Activated T-helper 17 cell treated with anti-CD3 and anti-CD28 coated beads, Interleukin-2, amount 50 U/mL, for 72 hours (primary cell): ENCODE data around the gene PNPLA6. TPM values are rescaled to one million over a fixed set of nuclear protein-coding genes. Genes with fewer than 3 reads are reported as not detected.

Experiments
- ATAC-seq: fragments of 150-1000 bp; cut with Tn5 transposase; replicated peaks from 2 replicates; pipeline ENCODE4 v1.10.0; 2021; ENCODE audit warnings: mild to moderate bottlenecking, moderate library complexity
- H3K27ac Mint-ChIP-seq: one replicate; pipeline ENCODE4 v1.8.0; 2022; ENCODE audit warnings: mixed read lengths
- H3K27me3 Mint-ChIP-seq: one replicate; pipeline ENCODE4 v1.8.0; 2022; ENCODE audit warnings: mixed read lengths
- H3K36me3 Mint-ChIP-seq: one replicate; pipeline ENCODE4 v1.8.0; 2022; ENCODE audit warnings: low read depth, mild to moderate bottlenecking, mixed read lengths
- H3K4me1 Mint-ChIP-seq: one replicate; pipeline ENCODE4 v1.8.0; 2022; ENCODE audit warnings: mixed read lengths
- H3K4me3 Mint-ChIP-seq: one replicate; pipeline ENCODE4 v1.8.0; 2022; ENCODE audit warnings: mild to moderate bottlenecking, mixed read lengths
- H3K9me3 Mint-ChIP-seq: one replicate; pipeline ENCODE4 v1.8.0; 2022; ENCODE audit warnings: mixed read lengths
- total RNA-seq, 2 donors: library from RNA; stranded (reverse); gene quantifications; one replicate each; pipeline ENCODE4 v1.2.3, GENCODE V29; 2022

The PNPLA6 gene
- total RNA-seq, 2 donors from 2014 or later: 146 to 163 TPM

DNA sequence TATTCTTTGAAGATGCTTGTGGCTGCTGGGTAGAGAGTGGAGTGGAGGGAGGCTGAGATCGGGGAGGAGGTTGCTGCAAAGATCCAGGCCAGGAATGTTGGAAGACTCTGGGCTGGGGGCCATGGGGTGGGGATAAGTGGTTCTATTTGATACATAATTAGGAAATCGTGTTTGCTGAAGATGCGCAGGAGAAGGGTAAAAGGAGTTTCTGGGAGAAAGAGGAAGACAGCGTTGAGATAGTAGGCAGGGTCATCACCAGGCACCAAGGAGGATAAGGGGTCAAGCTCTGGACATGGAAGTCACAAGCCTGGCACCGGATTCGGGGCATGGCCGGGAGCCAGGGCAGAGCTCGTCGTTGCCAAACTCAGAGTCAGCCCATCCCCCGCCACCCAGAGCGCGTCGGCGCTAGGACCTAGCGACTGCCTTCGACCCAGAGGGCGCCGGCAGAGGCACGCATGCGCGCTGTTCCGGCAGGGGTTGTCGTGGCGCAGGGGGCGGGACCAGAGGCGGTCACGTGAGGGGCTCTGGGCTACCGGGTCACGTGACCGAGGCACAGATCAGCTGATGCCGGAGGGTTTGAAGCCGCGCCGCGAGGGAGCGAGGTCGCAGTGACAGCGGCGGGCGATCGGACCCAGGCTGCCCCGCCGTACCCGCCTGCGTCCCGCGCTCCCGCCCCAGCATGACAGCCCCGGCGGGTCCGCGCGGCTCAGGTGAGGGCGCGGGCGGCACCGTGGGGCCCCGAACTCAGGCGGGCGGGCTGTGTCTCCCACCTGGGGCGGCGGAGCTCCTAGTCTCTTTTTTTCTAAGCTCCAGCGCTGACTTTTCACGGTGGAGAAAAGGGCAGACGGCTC lies 13.2 kb upstream of the PNPLA6 start, which contains the start of gene MCOLN1:
Gene MCOLN1, plus strand, starts transcription at position 553 of the 851 bp plus-strand sequence. Its CDS starts 127 bp downstream, at position 680.
- Mint-ChIP-seq H3K27me3 (no peaks in the 10 kb centered on the region), H3K36me3 (peaks cover 6% of the 10 kb centered on the region), H3K4me3 (peak within 1 kb of the TSS; percentile 79), H3K4me1 (peaks cover 8% of the 10 kb centered on the region), H3K9me3 (no peaks in the 10 kb centered on the region), H3K27ac (peak within 1 kb of the TSS; percentile 80)
- ATAC-seq: peak; percentile 95

GRCh38 chr19:7522923-7523667 lies 12.4 kb upstream of the PNPLA6 start:
- ATAC-seq: no peak
- Mint-ChIP-seq H3K27ac (no peak overlapping the region), H3K9me3 (no peaks in the 10 kb centered on the region), H3K27me3 (no peaks in the 10 kb centered on the region), H3K4me1 (peaks cover 8% of the 10 kb centered on the region), H3K36me3 (peaks cover 6% of the 10 kb centered on the region), H3K4me3 (peak overlapping the region; percentile 79)

GRCh38 chr19:7524523-7524922 lies 11.0 kb upstream of the PNPLA6 start:
- no peaks in the 10 kb centered on the region for H3K27me3 Mint-ChIP-seq
- peaks cover 8% of the 10 kb centered on the region for H3K4me1 Mint-ChIP-seq

GRCh38 chr19:7524992-7525739 lies 10.4 kb upstream of the PNPLA6 start:
- H3K4me1 Mint-ChIP-seq: peaks cover 8% of the 10 kb centered on the region
- H3K27me3 Mint-ChIP-seq: no peaks in the 10 kb centered on the region
- no peak overlapping the region for H3K4me3 Mint-ChIP-seq
- no peak overlapping the region for H3K27ac Mint-ChIP-seq
- ATAC-seq: no peak
- no peaks in the 10 kb centered on the region for H3K9me3 Mint-ChIP-seq
- peaks cover 6% of the 10 kb centered on the region for H3K36me3 Mint-ChIP-seq

More at GRCh38 chr19:7524523-7524922, 11.0 kb upstream of the PNPLA6 start:
- Mint-ChIP-seq H3K36me3 (peaks cover 6% of the 10 kb centered on the region), H3K4me3 (no peak overlapping the region), H3K9me3 (no peaks in the 10 kb centered on the region), H3K27ac (no peak overlapping the region)
- no peak for ATAC-seq

GRCh38 chr19:7526059-7526929 lies 9.2 kb upstream of the PNPLA6 start:
- peaks cover 8% of the 10 kb centered on the region for H3K4me1 Mint-ChIP-seq
- H3K27ac Mint-ChIP-seq: peak overlapping the region; percentile 28

DNA sequence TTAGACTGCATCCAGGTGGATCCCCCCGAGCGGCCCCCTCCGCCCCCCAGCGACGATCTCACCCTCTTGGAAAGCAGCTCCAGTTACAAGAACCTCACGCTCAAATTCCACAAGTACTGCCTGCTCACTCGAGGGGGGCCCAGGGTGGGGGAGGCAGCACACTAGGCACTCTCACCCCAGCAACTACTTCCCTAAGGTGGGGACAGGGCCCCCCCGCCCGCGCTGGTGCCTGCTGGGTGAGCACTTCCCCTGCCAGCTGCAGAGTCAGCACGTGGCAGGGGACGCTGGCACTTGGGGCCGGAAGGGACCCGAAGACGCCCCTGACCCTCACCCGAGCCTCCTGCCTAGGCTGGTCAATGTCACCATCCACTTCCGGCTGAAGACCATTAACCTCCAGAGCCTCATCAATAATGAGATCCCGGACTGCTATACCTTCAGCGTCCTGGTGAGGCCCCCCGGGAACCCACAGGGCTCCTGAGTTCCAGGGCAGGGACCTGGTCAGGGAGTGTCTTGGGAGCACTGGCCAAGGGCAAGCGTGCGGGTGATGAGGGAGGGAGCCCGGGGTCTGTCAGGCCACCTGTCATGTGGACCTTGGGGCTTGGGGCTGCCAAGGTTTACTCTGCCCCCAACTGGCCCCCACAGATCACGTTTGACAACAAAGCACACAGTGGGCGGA lies 7.9 kb upstream of the PNPLA6 start:
- Mint-ChIP-seq H3K36me3 (peaks cover 6% of the 10 kb centered on the region), H3K9me3 (no peaks in the 10 kb centered on the region), H3K4me3 (no peak overlapping the region), H3K27me3 (no peaks in the 10 kb centered on the region), H3K4me1 (no peaks in the 10 kb centered on the region), H3K27ac (no peak overlapping the region)
- no peak for ATAC-seq

More at GRCh38 chr19:7526059-7526929, 9.2 kb upstream of the PNPLA6 start:
- Mint-ChIP-seq H3K4me3 (no peak overlapping the region), H3K36me3 (peaks cover 6% of the 10 kb centered on the region), H3K27me3 (no peaks in the 10 kb centered on the region), H3K9me3 (no peaks in the 10 kb centered on the region)
- no peak for ATAC-seq

DNA sequence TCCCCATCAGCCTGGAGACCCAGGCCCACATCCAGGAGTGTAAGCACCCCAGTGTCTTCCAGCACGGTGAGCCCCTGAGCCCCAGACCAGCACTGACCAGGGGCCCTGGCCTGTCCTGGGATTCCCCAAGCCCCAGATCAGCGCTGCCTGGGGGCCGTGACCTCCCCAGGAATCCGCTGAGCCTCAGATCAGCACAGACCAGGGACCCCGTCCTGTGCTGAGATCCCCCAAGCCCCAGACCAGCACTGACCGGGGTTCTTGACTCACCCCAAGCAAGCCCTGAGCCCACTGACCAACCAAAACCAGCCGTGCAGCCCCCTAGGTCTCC lies 7.4 kb upstream of the PNPLA6 start:
- Mint-ChIP-seq H3K27ac (no peak overlapping the region), H3K4me1 (no peaks in the 10 kb centered on the region), H3K36me3 (peaks cover 6% of the 10 kb centered on the region), H3K4me3 (no peak overlapping the region), H3K9me3 (no peaks in the 10 kb centered on the region), H3K27me3 (no peaks in the 10 kb centered on the region)
- ATAC-seq: no peak

DNA sequence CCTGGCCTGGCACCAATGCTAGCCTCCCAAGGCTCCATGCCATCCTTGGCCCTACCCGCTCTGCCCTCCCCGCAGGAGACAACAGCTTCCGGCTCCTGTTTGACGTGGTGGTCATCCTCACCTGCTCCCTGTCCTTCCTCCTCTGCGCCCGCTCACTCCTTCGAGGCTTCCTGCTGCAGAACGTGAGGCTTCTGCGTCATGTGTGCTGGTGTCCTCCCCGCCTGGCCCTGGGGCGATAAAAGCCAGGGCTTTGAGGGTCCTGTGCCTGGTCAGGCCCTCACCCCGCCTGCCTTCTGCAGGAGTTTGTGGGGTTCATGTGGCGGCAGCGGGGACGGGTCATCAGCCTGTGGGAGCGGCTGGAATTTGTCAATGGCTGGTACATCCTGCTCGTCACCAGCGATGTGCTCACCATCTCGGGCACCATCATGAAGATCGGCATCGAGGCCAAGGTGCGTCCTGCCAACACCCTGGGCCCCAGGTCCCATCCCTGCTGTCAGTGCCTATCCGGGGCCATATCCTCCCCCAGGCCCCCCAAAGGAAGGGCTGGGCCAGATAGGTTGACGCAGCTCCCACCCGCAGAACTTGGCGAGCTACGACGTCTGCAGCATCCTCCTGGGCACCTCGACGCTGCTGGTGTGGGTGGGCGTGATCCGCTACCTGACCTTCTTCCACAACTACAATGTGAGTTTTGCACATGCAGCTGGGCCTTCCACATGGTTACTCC lies 6.8 kb upstream of the PNPLA6 start:
- Mint-ChIP-seq H3K27me3 (no peaks in the 10 kb centered on the region), H3K4me1 (no peaks in the 10 kb centered on the region), H3K27ac (no peak overlapping the region), H3K36me3 (peaks cover 6% of the 10 kb centered on the region), H3K4me3 (no peak overlapping the region), H3K9me3 (no peaks in the 10 kb centered on the region)
- no peak for ATAC-seq

DNA sequence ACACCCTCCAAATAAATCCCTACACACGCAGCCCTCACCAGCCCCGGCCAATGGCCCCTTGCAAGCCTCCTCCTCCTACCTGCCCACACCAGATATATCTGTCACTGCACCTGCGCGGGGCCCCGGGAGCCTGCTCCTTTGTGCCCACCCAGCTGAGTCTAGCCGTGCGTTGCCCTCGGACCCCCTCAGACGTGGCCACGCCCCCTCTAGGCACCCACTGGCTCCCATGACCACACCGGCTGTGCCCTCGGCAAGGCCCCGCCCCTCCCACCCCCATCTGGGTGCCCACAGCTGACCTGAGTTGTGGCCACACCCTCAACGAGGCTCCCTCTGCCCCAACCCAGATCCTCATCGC lies 6.3 kb upstream of the PNPLA6 start:
- Mint-ChIP-seq H3K9me3 (no peaks in the 10 kb centered on the region), H3K27me3 (no peaks in the 10 kb centered on the region), H3K4me3 (no peak overlapping the region), H3K36me3 (peaks cover 6% of the 10 kb centered on the region), H3K4me1 (no peaks in the 10 kb centered on the region), H3K27ac (no peak overlapping the region)
- no peak for ATAC-seq

DNA sequence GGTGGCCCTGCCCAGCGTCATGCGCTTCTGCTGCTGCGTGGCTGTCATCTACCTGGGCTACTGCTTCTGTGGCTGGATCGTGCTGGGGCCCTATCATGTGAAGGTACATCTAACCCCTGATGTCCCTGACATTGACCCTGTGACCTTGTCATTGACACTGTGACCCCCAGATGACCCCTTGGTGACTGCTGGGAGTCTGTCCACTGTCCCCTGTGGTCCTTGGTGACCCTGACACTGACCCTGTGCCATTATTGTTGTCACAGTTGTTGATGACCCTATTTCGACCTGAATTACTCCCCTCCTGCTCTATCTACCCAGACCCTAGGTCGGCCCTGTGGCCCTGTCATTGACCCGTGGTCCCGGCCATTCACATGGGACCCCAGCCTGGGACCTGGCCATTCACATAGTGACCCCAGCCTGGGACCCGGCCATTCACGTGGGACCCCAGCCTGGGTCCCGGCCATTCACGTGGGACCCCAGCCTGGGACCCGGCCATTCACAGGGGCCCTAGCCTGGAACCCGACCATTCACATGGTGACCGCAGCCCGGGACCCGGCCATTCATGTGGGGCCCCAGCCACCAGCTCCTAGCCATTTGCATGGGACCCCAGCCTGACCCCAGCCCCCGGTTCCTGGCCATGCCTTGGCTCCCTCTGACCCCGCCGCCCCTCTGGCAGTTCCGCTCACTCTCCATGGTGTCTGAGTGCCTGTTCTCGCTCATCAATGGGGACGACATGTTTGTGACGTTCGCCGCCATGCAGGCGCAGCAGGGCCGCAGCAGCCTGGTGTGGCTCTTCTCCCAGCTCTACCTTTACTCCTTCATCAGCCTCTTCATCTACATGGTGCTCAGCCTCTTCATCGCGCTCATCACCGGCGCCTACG lies 5.7 kb upstream of the PNPLA6 start:
- Mint-ChIP-seq H3K27ac (no peak overlapping the region), H3K27me3 (no peaks in the 10 kb centered on the region), H3K9me3 (no peaks in the 10 kb centered on the region), H3K36me3 (peaks cover 6% of the 10 kb centered on the region), H3K4me3 (no peak overlapping the region), H3K4me1 (no peaks in the 10 kb centered on the region)
- ATAC-seq: no peak

GRCh38 chr19:7533281-7533885 lies 2.1 kb upstream of the PNPLA6 start:
- Mint-ChIP-seq H3K4me1 (no peaks in the 10 kb centered on the region), H3K4me3 (peak overlapping the region; percentile 98), H3K36me3 (peaks cover 23% of the 10 kb centered on the region), H3K9me3 (no peaks in the 10 kb centered on the region), H3K27ac (peak overlapping the region; percentile 95), H3K27me3 (no peaks in the 10 kb centered on the region)
- no peak for ATAC-seq

GRCh38 chr19:7533925-7534480 lies 1.5 kb upstream of the PNPLA6 start:
- peaks cover 30% of the 10 kb centered on the region for H3K36me3 Mint-ChIP-seq
- H3K27me3 Mint-ChIP-seq: no peaks in the 10 kb centered on the region
- peak; percentile 40 for ATAC-seq
- peak overlapping the region; percentile 95 for H3K27ac Mint-ChIP-seq
- H3K9me3 Mint-ChIP-seq: no peaks in the 10 kb centered on the region
- no peaks in the 10 kb centered on the region for H3K4me1 Mint-ChIP-seq
- peak overlapping the region; percentile 98 for H3K4me3 Mint-ChIP-seq
